Prostate gland (tissue), 2 donors: ENCODE data around the gene DUSP28. TPM values are rescaled to one million over a fixed set of nuclear protein-coding genes. Genes with fewer than 3 reads are reported as not detected.

Source experiments
- DNase-seq: peaks from one replicate; pipeline ENCODE4 v3.0.0-alpha.2; 2019; ENCODE audit warnings: low spot score
- H3K27ac ChIP-seq, 2 donors: fragments of 200-600 bp; sonication (generic); 2 replicates each; pipeline ENCODE4 v1.5.1; 2017 to 2019
- H3K27me3 ChIP-seq: fragments of 200-600 bp; sonication (generic); replicated peaks from 2 replicates; pipeline ENCODE4 v1.5.1; 2019; ENCODE audit not compliant: insufficient read depth
- H3K36me3 ChIP-seq, 2 donors: fragments of 200-600 bp; sonication (generic); 1 replicate in 1 of 2; 2 replicates in 1 of 2; pipeline versions ENCODE4 v1.5.1 to v1.8.1; 2017 to 2019
- H3K4me1 ChIP-seq: fragments of 200-600 bp; sonication (generic); replicated peaks from 2 replicates; pipeline ENCODE4 v1.5.1; 2019
- H3K4me3 ChIP-seq, 2 donors: fragments of 200-600 bp; sonication (generic); 2 replicates each; pipeline ENCODE4 v1.5.1; 2017 to 2019
- H3K9me3 ChIP-seq: fragments of 200-600 bp; sonication (generic); 2 replicates; pipeline ENCODE4 v1.5.1; 2017
- CTCF ChIP-seq, 4 experiments: fragments of 200-600 bp in 2 of 4; fragments of 450-650 bp in 2 of 4; sonication (generic) in 2 of 4; IDR thresholded peaks; 1 replicate in 3 of 4; 2 replicates in 1 of 4; pipeline ENCODE4 v1.5.1; 2016 to 2019; ENCODE audit warnings: antibody characterized with exemption in 4 of 4, mild to moderate bottlenecking in 2 of 4, moderate library complexity in 2 of 4
- POLR2A ChIP-seq: fragments of 450-650 bp; IDR thresholded peaks from one replicate; pipeline ENCODE4 v1.6.1; 2016; ENCODE audit warnings: antibody characterized with exemption, mild to moderate bottlenecking
- POLR2AphosphoS5 ChIP-seq: sonication (generic); formaldehyde crosslinking; IDR thresholded peaks from one replicate; pipeline ENCODE4 v1.6.1; 2017; ENCODE audit warnings: antibody characterized with exemption
- WGBS: methylation state at CpG from one replicate; pipeline ENCODE4 v1.1.5; 2018; 5-methylcytosine and 5-hydroxymethylcytosine counted together
- intact Hi-C: fragments of 100-400 bp; cut with DNase I; formaldehyde crosslinking; loops from one replicate; pipeline ENCODE4 v1.14.2; 2022
- total RNA-seq, 2 donors: library from RNA; depleted of rRNA; stranded (reverse); fragments of >200 nt; gene quantifications; one replicate each; pipeline ENCODE4 v1.1.0, GENCODE V29; 2016

The DUSP28 gene
- total RNA-seq, 2 donors from 2014 or later, result 18.4 to 18.6 TPM

GRCh38 chr2:240576436-240577205 is 16.5 kb downstream of the DUSP28 start:
- Histone ChIP-seq H3K36me3 (peaks cover 11 to 23% of the 10 kb centered on the region in 2 donors), H3K4me1 (no peaks in the 10 kb centered on the region), H3K27me3 (no peaks in the 10 kb centered on the region), H3K27ac (no peak overlapping the region), H3K9me3 (no peaks in the 10 kb centered on the region), H3K4me3 (no peak overlapping the region)
- TF ChIP-seq CTCF (IDR thresholded peaks at IDR 0.05) (no peak), POLR2A (no peak), POLR2AphosphoS5 (no peak)
- intact Hi-C loops, result no loop called here
- DNase-seq, result no peak
- 89% methylated on average over 32 of the region's 32 CpGs for WGBS

DNA sequence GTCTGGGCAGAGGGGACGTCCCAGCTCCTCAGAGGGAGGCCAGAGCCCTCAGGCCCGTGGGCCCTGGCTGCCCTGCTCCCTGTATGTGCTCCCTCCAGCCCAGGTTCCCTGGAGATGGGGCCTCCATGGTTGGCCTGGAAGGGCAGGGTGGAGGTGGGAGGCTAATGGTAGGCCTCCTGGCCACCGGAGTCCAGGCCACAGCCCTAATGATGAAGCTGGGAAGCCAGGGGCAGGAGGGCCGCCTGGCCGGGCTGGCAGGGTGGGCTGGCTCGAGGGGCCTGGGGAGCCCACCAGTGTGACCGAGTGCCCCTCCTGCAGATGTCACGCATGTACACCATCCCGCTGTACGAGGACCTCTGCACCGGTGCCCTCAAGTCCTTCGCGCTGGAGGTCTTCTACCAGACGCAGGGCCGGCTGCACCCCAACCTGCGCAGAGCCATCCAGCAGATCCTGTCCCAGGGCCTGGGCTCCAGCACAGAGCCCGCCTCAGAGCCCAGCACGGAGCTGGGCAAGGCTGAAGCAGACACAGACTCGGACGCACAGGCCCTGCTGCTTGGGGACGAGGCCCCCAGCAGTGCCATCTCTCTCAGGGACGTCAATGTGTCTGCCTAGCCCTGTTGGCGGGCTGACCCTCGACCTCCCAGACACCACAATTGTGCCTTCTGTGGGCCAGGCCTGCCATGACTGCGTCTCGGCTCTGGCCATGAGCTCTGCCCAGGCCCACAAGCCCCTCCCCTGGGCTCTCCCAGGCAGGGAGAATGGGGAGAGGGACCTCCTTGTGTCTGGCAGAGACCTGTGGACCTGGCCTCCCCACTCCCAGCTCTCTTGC is 17.3 kb downstream of the DUSP28 start:
- intact Hi-C loops, result no loop called here
- H3K9me3 ChIP-seq, result no peaks in the 10 kb centered on the region
- no peak overlapping the region for H3K4me3 ChIP-seq
- TF ChIP-seq CTCF (IDR thresholded peaks at IDR 0.05) (no peak), POLR2A (no peak), POLR2AphosphoS5 (no peak)
- no peaks in the 10 kb centered on the region for H3K4me1 ChIP-seq
- no peak for DNase-seq
- H3K36me3 ChIP-seq, result peaks cover 11 to 23% of the 10 kb centered on the region in 2 donors
- WGBS, result 85% methylated on average over 25 of the region's 26 CpGs
- no peak overlapping the region for H3K27ac ChIP-seq
- H3K27me3 ChIP-seq, result no peaks in the 10 kb centered on the region

DNA sequence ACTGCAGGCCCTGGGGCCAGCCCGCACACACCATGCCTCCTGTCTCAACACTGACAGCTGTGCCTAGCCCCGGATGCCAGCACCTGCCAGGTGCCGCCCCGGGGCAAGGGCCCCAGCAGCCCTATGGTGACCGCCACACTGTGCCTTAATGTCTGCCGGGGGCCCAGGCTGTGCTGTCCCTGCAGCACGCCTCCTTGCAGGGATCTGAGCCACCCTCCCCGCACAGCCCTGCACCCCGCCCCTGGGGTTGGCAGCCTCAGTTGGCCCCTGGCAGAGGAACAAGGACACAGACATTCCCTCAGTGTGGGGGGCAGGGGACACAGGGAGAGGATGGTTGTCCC is 17.9 kb downstream of the DUSP28 start:
- H3K4me1 ChIP-seq, result no peaks in the 10 kb centered on the region
- no peak overlapping the region for H3K27ac ChIP-seq
- intact Hi-C loops, result no loop called here
- H3K27me3 ChIP-seq, result no peaks in the 10 kb centered on the region
- 83% methylated on average over 9 of the region's 9 CpGs for WGBS
- H3K9me3 ChIP-seq, result no peaks in the 10 kb centered on the region
- H3K36me3 ChIP-seq, result peaks cover 11 to 23% of the 10 kb centered on the region in 2 donors
- H3K4me3 ChIP-seq, result no peak overlapping the region
- TF ChIP-seq POLR2A, result no peak
- no peak for TF ChIP-seq POLR2AphosphoS5
- no peak for TF ChIP-seq CTCF (IDR thresholded peaks at IDR 0.05)
- DNase-seq, result no peak

DNA sequence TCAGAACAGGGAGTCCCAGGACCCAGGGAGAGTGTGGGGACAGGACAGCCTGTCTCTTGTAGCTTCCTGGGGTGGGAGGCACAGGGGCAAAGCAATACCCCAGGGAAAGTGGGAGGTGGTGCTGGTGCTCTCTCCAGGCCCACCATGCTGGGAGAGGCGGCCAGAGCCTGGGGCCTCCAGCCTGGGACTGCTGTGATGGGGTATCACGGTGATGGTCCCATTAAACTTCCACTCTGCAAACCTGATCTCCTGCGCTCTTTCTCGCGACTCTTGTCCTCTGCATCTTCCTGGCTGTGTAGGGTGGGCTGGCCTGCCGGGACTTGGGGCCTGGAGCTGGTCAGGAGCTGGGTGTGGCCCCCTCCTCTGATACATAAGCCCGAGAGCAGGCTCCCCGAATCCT is 18.3 kb downstream of the DUSP28 start:
- no peak for DNase-seq
- peaks cover 11 to 23% of the 10 kb centered on the region in 2 donors for H3K36me3 ChIP-seq
- H3K27me3 ChIP-seq, result no peaks in the 10 kb centered on the region
- TF ChIP-seq POLR2AphosphoS5 (no peak), POLR2A (no peak), CTCF (IDR thresholded peaks at IDR 0.05) (no peak)
- H3K4me1 ChIP-seq, result no peaks in the 10 kb centered on the region
- no peak overlapping the region for H3K4me3 ChIP-seq
- 81% methylated on average over 8 of the region's 8 CpGs for WGBS
- intact Hi-C loops, result no loop called here
- H3K27ac ChIP-seq, result no peak overlapping the region
- no peaks in the 10 kb centered on the region for H3K9me3 ChIP-seq
